Bronchial epithelial cell (primary cell): ENCODE results near the gene CWC25. TPM values are rescaled to one million over a fixed set of nuclear protein-coding genes. Genes with fewer than 3 reads are reported as not detected.

ENCODE experiments used
- DNase-seq: peaks from one replicate; pipeline ENCODE4 v3.0.0-alpha.2; 2010; ENCODE audit warnings: low read depth
- FAIRE-seq: peaks from 2 replicates; lab custom pipeline; 2011; peaks lifted over from hg19 to GRCh38; lab: Jason Lieb, UNC
- H3K27me3 ChIP-seq: 2 replicates; pipeline ENCODE4 v1.5.1; 2011; ENCODE audit warnings: low read length; ENCODE audit not compliant: control insufficient read depth, insufficient read depth
- H3K36me3 ChIP-seq: 2 replicates; pipeline ENCODE4 v1.5.1; 2011; ENCODE audit warnings: low read length; ENCODE audit not compliant: control insufficient read depth, insufficient read depth
- H3K4me3 ChIP-seq: 2 replicates; pipeline ENCODE4 v1.5.1; 2011; ENCODE audit warnings: mild to moderate bottlenecking, low read depth, low read length, control low read depth
- total RNA-seq: library from RNA; depleted of rRNA; stranded (reverse); fragments of >200 nt; gene quantifications from 2 replicates; pipeline ENCODE4 v1.2.1, GENCODE V29; 2014
- TF ChIP-seq, protein P1 (sequence below): IDR thresholded peaks from 2 replicates; pipeline ENCODE4 v1.5.1; 2011; ENCODE audit warnings: mild to moderate bottlenecking, moderate library complexity, low read length, control low read depth, inconsistent platforms; ENCODE audit not compliant: insufficient read depth, severe bottlenecking

The CWC25 gene
- total RNA-seq, 1 donor from 2014 or later = 11.6 TPM

DNA sequence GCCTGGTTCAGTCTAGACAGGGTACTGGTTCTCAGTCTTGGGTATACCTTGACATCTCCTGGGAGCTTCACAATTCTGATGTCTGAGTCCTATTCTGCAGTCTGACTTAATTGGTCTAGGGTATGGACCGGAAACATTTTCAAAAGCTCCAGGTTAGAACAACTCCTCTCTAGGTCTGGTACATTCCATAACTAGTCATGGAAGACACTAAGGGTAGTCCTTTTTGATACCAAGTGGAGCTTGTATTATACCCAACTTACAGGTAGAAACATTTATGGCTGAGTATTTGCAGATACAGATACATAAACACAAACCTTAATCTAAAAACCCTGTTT lies 23.4 kb upstream of the CWC25 start:
- TF ChIP-seq, protein P1, sequence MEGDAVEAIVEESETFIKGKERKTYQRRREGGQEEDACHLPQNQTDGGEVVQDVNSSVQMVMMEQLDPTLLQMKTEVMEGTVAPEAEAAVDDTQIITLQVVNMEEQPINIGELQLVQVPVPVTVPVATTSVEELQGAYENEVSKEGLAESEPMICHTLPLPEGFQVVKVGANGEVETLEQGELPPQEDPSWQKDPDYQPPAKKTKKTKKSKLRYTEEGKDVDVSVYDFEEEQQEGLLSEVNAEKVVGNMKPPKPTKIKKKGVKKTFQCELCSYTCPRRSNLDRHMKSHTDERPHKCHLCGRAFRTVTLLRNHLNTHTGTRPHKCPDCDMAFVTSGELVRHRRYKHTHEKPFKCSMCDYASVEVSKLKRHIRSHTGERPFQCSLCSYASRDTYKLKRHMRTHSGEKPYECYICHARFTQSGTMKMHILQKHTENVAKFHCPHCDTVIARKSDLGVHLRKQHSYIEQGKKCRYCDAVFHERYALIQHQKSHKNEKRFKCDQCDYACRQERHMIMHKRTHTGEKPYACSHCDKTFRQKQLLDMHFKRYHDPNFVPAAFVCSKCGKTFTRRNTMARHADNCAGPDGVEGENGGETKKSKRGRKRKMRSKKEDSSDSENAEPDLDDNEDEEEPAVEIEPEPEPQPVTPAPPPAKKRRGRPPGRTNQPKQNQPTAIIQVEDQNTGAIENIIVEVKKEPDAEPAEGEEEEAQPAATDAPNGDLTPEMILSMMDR = no peak
- no peak for DNase-seq
- Histone ChIP-seq H3K27me3 (no peaks in the 10 kb centered on the region), H3K36me3 (peaks cover 29% of the 10 kb centered on the region), H3K4me3 (no peak overlapping the region)
- no peak for FAIRE-seq

DNA sequence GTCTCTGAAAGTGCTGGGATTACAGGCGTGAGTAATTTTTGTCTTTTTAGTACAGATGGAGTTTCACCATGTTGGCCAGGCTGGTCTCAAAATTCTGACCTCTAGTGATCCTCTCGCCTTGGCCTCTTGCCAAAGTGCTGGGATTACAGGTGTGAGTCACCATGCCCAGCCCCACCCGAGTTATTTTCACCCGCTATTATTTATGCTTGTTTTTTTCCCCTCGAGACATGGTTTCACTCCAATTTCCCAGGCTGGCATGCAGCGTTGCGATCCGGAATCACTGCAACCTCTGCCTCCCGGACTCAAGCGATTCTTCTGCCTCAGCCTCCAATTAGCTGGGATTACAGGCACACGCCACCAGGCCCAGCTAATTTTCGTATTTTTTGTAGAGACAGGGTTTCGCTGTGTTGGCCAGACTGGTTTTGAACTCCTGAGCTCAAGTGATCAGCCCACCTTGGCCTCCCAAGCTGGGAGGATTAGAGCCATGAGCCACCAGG lies 19.2 kb upstream of the CWC25 start:
- H3K36me3 ChIP-seq = peaks cover 7% of the 10 kb centered on the region
- TF ChIP-seq, protein P1 = no peak
- H3K27me3 ChIP-seq = no peaks in the 10 kb centered on the region
- DNase-seq (no peak), FAIRE-seq (no peak)
- no peak overlapping the region for H3K4me3 ChIP-seq

DNA sequence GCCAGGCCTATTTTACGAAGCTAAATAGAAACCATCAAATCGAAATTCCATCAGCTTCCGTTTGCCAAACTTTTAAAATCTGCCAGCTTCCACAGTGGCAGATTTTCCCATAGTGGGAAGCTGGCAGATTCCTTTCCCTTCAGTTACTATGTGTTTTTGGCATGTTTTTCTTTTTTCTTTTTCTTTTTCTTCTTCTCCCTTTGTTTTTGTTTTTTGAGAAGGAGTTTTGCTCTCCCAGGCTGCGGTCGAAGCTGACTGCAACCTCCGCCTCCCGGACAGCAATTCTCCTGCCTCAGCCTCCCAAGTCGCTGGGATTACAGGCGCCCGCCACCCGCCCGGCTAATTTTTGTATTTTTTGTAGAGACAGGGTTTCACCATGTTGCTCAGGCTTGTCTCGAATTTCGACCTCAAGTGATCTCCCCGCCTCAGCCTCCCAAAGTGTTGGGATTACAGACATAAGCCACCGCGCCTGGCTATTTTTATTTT lies 684 bp upstream of the CWC25 start:
- TF ChIP-seq, protein P1 = no peak
- DNase-seq = no peak
- Histone ChIP-seq H3K4me3 (peak overlapping the region; percentile 96), H3K36me3 (peaks cover 3% of the 10 kb centered on the region), H3K27me3 (no peaks in the 10 kb centered on the region)
- no peak for FAIRE-seq

DNA sequence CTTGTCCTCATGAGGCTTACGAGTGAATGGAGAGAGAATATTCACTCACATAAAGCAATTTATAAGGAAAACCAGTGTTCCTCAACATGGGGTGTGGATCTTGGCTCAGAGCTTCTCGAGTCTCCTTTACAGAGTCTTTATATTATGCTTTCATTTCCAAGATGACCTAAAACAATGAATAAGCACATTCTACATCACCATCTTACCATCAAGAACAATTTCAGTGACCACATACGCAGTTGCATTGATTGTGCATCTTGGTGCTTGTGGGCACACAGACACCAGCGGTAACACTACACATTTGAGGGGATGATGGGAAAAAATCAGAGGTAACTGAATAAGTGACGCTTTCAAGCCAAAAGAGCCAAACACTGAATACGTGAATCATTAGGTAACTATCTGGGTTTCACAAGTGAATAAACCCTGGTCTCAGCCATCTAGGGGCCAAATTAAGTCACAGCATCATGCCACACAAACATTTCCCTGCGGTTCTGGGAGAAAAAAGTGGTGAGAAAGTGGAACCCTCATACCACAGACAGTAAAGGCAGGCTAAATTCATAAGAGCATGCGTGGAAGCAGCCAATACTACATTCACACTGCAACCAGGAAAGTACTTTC lies 9.4 kb downstream of the CWC25 start:
- peak; percentile 37 for DNase-seq
- Histone ChIP-seq H3K36me3 (peaks cover 10% of the 10 kb centered on the region), H3K4me3 (no peak overlapping the region), H3K27me3 (no peaks in the 10 kb centered on the region)
- TF ChIP-seq, protein P1 = peak; percentile 39
- no peak for FAIRE-seq

DNA sequence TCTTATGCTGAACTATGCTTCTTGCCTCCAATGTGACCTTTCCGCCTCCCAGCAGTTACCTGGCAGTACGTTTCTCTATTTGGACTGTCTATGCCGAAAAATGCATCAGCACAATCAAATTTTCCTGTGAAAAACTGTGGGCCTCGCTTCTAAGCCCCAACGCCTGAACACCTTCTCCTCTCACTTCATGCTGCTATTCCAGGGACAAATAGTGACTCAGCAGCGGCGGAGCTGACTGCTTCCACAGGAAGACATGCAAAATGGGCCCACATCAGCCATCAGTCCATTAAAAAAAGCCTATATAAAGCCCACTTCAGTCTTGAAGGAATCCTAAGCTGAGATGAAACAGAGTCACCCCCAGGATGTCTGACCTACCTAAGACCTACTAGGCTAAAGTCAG lies 15.3 kb downstream of the CWC25 start:
- DNase-seq (no peak), FAIRE-seq (no peak)
- TF ChIP-seq, protein P1 = no peak
- H3K4me3 ChIP-seq = no peak overlapping the region
- no peaks in the 10 kb centered on the region for H3K27me3 ChIP-seq
- H3K36me3 ChIP-seq = peaks cover 26% of the 10 kb centered on the region

DNA sequence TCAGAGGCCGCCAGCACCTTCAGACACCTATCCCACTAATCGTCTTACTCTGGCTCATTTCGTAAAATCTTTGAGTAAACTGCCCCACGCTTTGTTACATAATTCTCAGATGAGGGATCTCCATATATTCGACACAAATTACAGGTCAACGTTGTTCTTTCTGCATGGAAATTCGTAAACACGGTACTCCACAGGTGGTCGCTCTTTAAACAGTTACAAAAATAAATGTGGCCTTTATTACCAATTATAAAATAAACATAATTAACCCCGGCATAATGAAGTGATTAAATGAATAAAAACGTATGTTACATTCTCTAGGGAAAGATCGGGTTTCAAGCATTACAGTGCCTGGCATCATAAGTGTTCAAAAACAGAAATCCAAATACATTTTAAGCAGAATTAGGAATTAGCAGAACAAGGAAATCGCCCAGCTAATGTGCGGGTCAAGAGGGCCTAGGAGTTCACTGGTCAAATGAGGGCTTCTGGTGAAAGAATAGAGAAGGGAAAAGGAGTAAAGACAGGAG lies 24.8 kb downstream of the CWC25 start:
- H3K4me3 ChIP-seq = peak overlapping the region; percentile 89
- FAIRE-seq = no peak
- TF ChIP-seq, protein P1 = no peak
- DNase-seq = no peak
- no peaks in the 10 kb centered on the region for H3K27me3 ChIP-seq
- H3K36me3 ChIP-seq = peaks cover 3% of the 10 kb centered on the region
